OCI-LY7 (cell line): ENCODE results near the gene ARHGEF26. TPM values are rescaled to one million over a fixed set of nuclear protein-coding genes. Genes with fewer than 3 reads are reported as not detected.

Source experiments
- BruUV-seq: library from RNA; stranded (reverse); fragments of 400-500 nt; replicated peaks from 2 replicates; lab custom pipeline; 2021; lab: Mats Ljungman, UMichigan
- CTCF ChIA-PET: fragments of 300-600 bp; sonication (Branson Sonifier 250); formaldehyde crosslinking; loops from one replicate; lab custom pipeline; 2022; ENCODE audit warnings: antibody characterized with exemption; ENCODE audit not compliant: unreplicated experiment; lab: Charles Lee
- POLR2A ChIA-PET: fragments of 300-600 bp; sonication (Branson Sonifier 250); formaldehyde crosslinking; loops from one replicate; lab custom pipeline; 2022; ENCODE audit warnings: antibody characterized with exemption; lab: Charles Lee
- DNase-seq: peaks from one replicate; pipeline ENCODE4 v3.0.0-alpha.2; 2015; ENCODE audit warnings: low spot score
- H2AFZ ChIP-seq: fragments of 200-600 bp; sonication (generic), shearing (Covaris generic); 2 replicates; pipeline ENCODE4 v1.6.1; 2014; ENCODE audit warnings: mild to moderate bottlenecking, antibody characterized with exemption, low read length, moderate library complexity
- H3K27ac ChIP-seq: fragments of 200-600 bp; sonication (generic); 2 replicates; pipeline ENCODE4 v1.5.1; 2014; ENCODE audit warnings: mixed run types, low read depth, mild to moderate bottlenecking, moderate library complexity, low read length, inconsistent platforms; ENCODE audit not compliant: poor library complexity, severe bottlenecking
- H3K36me3 ChIP-seq: fragments of 200-600 bp; sonication (generic); 2 replicates; pipeline ENCODE4 v1.6.1; 2014; ENCODE audit warnings: mild to moderate bottlenecking, antibody characterized with exemption, low read length, moderate library complexity, mixed read lengths; ENCODE audit not compliant: insufficient read depth
- H3K4me1 ChIP-seq: fragments of 200-600 bp; sonication (generic); 2 replicates; pipeline ENCODE4 v1.5.1; 2014; ENCODE audit warnings: mild to moderate bottlenecking, low read length; ENCODE audit not compliant: insufficient read depth, poor library complexity, severe bottlenecking
- H3K4me2 ChIP-seq: fragments of 200-600 bp; sonication (generic); 2 replicates; pipeline ENCODE4 v1.6.1; 2014; ENCODE audit warnings: mild to moderate bottlenecking, low read length
- H3K4me3 ChIP-seq: fragments of 200-600 bp; sonication (generic); 2 replicates; pipeline ENCODE4 v1.5.1; 2014; ENCODE audit warnings: mild to moderate bottlenecking, low read depth, low read length; ENCODE audit not compliant: poor library complexity, severe bottlenecking
- H3K79me2 ChIP-seq: fragments of 200-600 bp; sonication (generic); 2 replicates; pipeline ENCODE4 v1.6.1; 2016; ENCODE audit warnings: low read depth, mild to moderate bottlenecking, low read length, moderate library complexity, mixed read lengths; ENCODE audit not compliant: insufficient read depth
- H3K9me2 ChIP-seq: fragments of 200-600 bp; sonication (generic); 2 replicates; pipeline ENCODE4 v1.6.1; 2016; ENCODE audit warnings: mild to moderate bottlenecking, low read length, mixed read lengths; ENCODE audit not compliant: insufficient read depth
- H3K9me3 ChIP-seq: fragments of 200-600 bp; sonication (generic); 2 replicates; pipeline ENCODE4 v1.6.1; 2014; ENCODE audit warnings: mild to moderate bottlenecking, mixed run types, low read length, mixed read lengths
- H4K20me1 ChIP-seq: fragments of 200-600 bp; sonication (generic); 2 replicates; pipeline ENCODE4 v1.6.1; 2014; ENCODE audit warnings: mild to moderate bottlenecking, antibody characterized with exemption, low read length, moderate library complexity, mixed read lengths; ENCODE audit not compliant: insufficient read depth
- CTCF ChIP-seq: fragments of 200-600 bp; sonication (generic); conservative IDR thresholded peaks from 2 replicates; pipeline ENCODE4 v1.5.1; 2014; ENCODE audit warnings: mild to moderate bottlenecking, antibody characterized with exemption, low read length, moderate library complexity, mixed read lengths
- EZH2phosphoT487 ChIP-seq: fragments of 200-600 bp; sonication (generic); IDR thresholded peaks from 2 replicates; pipeline ENCODE4 v1.6.1; 2018; ENCODE audit warnings: low read depth, borderline replicate concordance, mild to moderate bottlenecking, mixed run types, antibody characterized with exemption, low read length, moderate library complexity, mixed read lengths
- intact Hi-C: fragments of 100-400 bp; cut with micrococcal nuclease; formaldehyde crosslinking; loops from one replicate; pipeline ENCODE4 v1.10.0; 2022; ENCODE audit not compliant: unreplicated experiment
- total RNA-seq, 2 experiments: library from RNA; depleted of rRNA in 1 of 2; stranded (reverse); fragments of >200 nt in 1 of 2; shearing (Covaris generic) in 1 of 2; gene quantifications; 2 replicates each; pipeline ENCODE4 v1.2.3, GENCODE V29; 2014 to 2022

ARHGEF26 gene
- total RNA-seq, 2 experiments from 2014 or later = 0.11 to 0.35 TPM

GRCh38 chr3:154095832-154096421, 25.3 kb upstream of the ARHGEF26 start:
- Histone ChIP-seq H3K4me2 (no peak overlapping the region), H3K4me1 (no peaks in the 10 kb centered on the region), H3K4me3 (no peak overlapping the region), H3K9me2 (no peaks in the 10 kb centered on the region), H3K9me3 (no peaks in the 10 kb centered on the region), H2AFZ (no peak overlapping the region), H3K36me3 (no peaks in the 10 kb centered on the region), H3K27ac (no peak overlapping the region), H4K20me1 (no peaks in the 10 kb centered on the region), H3K79me2 (no peaks in the 10 kb centered on the region)
- CTCF ChIA-PET = no interaction called here
- peak; percentile 71 for TF ChIP-seq CTCF
- no peak for TF ChIP-seq EZH2phosphoT487
- intact Hi-C loops = loop anchor here (5.0 kb wide), 1 partner anchor 156 kb away; no protein-coding TSS in a partner anchor
- DNase-seq = no peak
- POLR2A ChIA-PET = no interaction called here
- no TSS peak for BruUV-seq

- CTCF ChIA-PET = no interaction called here
- no peak overlapping the region for H3K4me2 ChIP-seq
- TF ChIP-seq CTCF = no peak
- no peak for TF ChIP-seq EZH2phosphoT487
- no peaks in the 10 kb centered on the region for H3K79me2 ChIP-seq
- no peaks in the 10 kb centered on the region for H3K9me3 ChIP-seq
- H3K36me3 ChIP-seq = no peaks in the 10 kb centered on the region
- no peak for DNase-seq
- no peaks in the 10 kb centered on the region for H3K4me1 ChIP-seq
- BruUV-seq = no TSS peak
- H3K4me3 ChIP-seq = no peak overlapping the region
- POLR2A ChIA-PET = interaction anchor here (0.6 kb wide), 1 partner anchor 253 kb away, joined by 3 read pairs; no protein-coding TSS in a partner anchor
- H3K9me2 ChIP-seq = no peaks in the 10 kb centered on the region
- no peak overlapping the region for H2AFZ ChIP-seq
- no peaks in the 10 kb centered on the region for H4K20me1 ChIP-seq
- intact Hi-C loops = loop anchor here (5.0 kb wide), 1 partner anchor 154 kb away; no protein-coding TSS in a partner anchor
- no peak overlapping the region for H3K27ac ChIP-seq
Observed at GRCh38 chr3:154098376-154098775, 22.8 kb upstream of the ARHGEF26 start.

GRCh38 chr3:154100556-154100955, 20.6 kb upstream of the ARHGEF26 start:
- ChIA-PET CTCF (no interaction called here), POLR2A (interaction anchor here (0.5 kb wide), 1 partner anchor 846 kb away, joined by 5 read pairs; no protein-coding TSS in a partner anchor)
- no peaks in the 10 kb centered on the region for H3K4me1 ChIP-seq
- no peaks in the 10 kb centered on the region for H4K20me1 ChIP-seq
- BruUV-seq = no TSS peak
- no peaks in the 10 kb centered on the region for H3K79me2 ChIP-seq
- no peak for DNase-seq
- TF ChIP-seq EZH2phosphoT487 (no peak), CTCF (no peak)
- no peaks in the 10 kb centered on the region for H3K9me2 ChIP-seq
- no peak overlapping the region for H3K4me2 ChIP-seq
- H3K27ac ChIP-seq = no peak overlapping the region
- intact Hi-C loops = no loop called here
- no peak overlapping the region for H3K4me3 ChIP-seq
- no peak overlapping the region for H2AFZ ChIP-seq
- H3K9me3 ChIP-seq = no peaks in the 10 kb centered on the region
- H3K36me3 ChIP-seq = no peaks in the 10 kb centered on the region
